ENCODE data around the gene FOXO6.

Gene FOXO6

GRCh38 chr1:41366455-41367287 is 5.4 kb downstream of the FOXO6 start:
- DNase-seq (ENCODE audit: low read depth in 2 of 2) = no peak

DNA sequence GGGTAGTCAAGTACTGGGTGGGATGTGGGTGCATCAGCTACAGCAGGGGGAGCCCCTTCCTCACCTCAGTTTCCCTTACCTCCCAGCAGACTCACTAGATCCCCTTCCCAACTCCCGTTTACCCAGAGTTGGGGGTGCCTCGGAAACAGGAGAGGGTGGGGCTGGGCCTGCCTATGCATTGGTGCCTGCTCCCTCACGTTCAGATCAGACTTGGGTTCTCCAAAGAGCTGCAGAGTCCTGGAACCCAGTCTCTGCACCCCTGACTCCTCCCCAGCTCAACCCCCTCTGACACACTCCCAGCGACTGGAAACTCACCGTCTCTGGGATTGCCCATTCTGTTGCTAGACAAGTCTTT is 6.0 kb downstream of the FOXO6 start:
- DNase-seq (ENCODE audit: low read depth in 2 of 2) = no peak

DNA sequence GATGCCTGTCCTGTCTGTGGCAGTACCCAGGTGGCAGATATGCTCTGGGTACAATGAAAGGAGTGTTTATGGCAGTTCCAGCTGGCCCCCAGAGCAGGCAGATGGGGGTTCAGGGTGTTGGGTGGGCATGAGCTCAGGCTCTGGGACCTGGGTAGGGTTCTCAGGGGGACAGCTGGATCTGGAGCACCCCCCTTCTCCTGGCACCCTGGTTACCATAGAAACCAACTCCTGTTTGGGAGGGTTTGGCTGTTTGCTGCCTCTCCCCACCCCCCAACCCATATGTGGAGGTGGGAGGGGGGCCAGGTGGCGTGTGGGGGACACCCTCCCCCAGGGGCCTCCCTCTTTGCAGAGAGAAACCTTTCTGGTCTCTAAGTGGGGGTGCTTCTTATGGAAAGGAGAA is 7.1 kb downstream of the FOXO6 start:
- DNase-seq (ENCODE audit: low read depth in 2 of 2) = no peak

- DNase-seq (ENCODE audit: low read depth in 2 of 2) = no peak
Observed at GRCh38 chr1:41368801-41369200, 7.6 kb downstream of the FOXO6 start.

DNA sequence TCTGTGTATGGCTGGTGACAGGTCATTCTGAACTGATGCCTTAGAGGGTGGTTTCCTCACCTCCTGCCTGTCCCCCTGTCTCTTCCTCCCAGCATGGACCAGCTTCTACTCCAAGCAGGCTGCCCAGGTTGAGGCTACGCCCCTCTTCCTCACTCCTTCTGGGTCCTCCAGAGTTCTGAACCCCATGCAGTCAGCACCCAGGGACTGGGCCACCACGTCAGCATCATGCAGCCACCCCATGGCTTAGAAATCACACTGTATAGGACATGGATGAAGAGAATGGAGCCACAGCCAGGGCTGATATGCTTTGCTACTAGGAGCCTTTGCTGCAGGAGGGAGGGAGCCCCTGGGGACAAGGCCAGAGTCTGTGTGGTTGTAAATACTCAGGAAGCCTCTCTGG is 8.3 kb downstream of the FOXO6 start:
- no peak for DNase-seq (ENCODE audit: low read depth in 2 of 2)

- no peak for DNase-seq (ENCODE audit: low read depth in 2 of 2)
Observed at GRCh38 chr1:41370225-41370624, 9.0 kb downstream of the FOXO6 start.

DNA sequence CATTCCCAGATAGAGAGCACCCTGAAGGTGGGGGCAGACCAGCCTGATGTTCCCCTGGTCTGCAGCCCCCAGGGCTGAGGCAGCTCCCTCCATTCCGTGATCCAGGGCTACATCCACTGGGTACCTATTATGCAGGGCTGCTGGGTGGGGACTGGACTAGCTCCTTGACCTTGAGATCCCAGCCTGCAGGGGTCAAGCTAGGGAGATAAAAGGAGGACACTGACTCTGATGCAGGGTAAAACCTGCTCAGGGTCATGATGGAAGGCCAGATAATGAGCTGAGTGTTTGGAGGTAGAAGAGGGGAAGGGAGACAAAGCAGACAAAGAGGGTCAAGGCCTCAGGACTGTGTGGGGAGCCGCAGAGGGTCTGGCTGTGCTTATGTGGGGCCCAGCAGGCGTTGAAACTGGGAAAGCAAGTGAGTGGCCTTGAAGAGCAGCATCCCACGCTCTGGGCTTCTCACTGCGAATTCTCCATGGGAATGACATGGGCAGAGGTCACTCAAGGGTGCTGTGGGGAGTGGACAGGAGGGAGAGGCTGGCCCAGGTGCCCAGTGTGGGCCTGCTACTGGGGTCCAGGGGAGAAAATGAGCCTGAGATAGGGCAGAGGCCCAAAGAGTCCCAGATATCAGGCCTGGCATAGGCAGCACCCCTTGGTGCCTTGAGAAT is 9.7 kb downstream of the FOXO6 start:
- no peak for DNase-seq (ENCODE audit: low read depth in 2 of 2)

DNA sequence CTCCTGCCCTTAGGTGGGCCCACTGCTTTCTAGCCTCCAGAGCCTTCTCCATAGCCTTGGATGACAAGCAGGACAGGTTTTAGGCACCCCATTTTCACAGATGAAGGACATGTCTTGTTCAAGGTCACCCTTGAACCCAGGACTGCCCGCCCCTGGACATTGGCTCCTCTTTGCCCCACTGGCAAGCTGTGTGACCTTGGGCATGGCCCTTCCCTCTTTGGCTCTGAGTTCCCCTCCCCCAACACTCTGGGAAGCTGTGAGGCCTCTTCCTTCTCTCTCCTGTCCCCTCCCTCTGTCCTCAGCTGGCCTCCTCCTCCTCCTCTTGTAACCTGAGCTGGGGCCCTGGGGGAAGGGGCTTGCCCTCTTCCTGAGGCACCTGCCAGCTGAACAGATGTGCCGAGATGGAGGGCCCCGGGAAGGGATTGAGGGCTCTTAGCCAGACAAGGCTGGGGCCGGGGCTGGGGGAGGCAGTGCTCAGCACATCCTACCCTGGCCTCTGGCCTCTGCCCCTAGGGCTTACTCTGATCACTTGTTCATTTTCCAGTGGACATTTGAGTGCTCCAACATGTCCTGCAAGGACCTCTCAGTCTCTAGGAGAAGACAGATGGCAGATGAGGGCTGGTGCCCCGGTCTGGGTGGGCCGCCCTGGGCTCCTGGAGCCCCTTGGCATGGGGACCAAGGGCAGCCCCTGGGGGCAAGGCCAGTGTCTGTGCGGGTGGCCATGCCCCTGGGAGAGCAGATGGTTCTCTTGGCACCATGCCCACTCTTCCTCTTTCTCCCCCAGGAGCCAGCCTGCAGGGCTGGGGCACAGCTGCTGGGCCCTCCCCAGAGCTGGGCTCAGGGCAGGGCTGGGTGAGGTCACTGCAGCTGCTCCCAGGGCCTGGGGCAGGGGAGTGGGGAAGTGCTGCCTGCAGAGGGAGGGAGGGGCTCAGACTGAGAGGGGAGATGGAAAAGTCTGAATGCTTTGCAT is 10.7 kb downstream of the FOXO6 start:
- no peak for DNase-seq (ENCODE audit: low read depth in 2 of 2)

- no peak for DNase-seq (ENCODE audit: low read depth in 2 of 2)
Observed at GRCh38 chr1:41372600-41372993, 11.4 kb downstream of the FOXO6 start.

GRCh38 chr1:41373373-41373772 is 12.1 kb downstream of the FOXO6 start:
- DNase-seq (ENCODE audit: low read depth in 2 of 2) = no peak

DNA sequence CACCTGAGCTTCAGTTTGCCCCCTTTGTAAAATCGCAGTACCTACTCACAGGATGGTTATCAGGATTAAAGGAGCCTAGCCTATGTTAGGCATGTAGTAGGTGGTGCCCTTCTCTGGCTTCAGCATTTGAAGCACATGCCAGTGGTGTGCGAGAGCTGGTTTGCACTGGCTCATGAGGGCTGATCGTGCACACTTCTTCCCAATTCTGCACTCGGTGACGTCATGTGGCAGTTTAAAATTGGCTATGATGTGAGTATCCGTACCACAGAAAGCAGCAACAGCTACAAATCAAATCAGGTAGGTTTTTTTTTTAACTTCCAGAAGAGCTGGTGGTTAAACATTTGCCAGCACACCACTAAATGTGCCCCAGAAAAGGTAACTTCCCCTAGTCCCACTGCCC is 13.5 kb downstream of the FOXO6 start:
- DNase-seq (ENCODE audit: low read depth in 2 of 2) = no peak

DNA sequence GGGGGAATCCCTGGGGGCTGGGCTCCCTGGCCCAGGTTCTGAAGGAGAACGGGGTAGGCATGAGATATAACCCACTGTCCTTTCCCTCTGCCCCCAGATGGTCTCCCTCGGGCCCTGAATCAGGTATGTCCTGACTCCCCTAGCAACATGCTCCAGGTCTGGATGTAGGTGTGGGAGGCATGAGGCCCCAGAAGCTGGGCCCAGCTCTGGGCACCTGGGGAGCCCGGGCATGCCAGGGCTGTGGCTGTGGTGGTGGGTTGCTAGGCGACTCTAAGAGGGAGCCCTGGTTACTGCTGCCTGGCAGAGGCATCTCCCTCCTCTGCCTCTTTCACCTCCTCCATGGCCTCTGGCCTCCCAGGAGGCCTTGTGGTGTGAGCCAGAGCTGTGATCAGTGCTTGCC is 16.2 kb downstream of the FOXO6 start:
- DNase-seq (ENCODE audit: low read depth in 2 of 2) = no peak

DNA sequence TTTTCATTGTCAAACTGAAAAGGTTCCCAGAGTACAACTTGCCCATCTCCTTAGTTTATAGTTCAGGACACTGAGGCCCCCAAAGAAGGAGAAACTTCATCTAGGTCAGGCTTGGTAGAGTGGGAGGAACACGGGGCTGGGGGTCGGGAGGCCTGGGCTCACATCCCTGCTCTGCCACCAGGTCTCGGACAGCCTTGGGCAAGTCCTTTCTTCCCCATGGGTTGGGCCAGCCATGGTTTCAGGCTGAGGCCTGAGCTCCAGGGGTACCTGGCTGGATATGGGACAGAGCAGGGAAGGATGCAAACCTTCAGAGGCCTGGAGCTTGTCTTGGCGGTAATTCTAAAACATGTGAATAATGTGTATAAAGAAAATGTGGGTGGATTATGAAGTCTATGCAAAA is 17.0 kb downstream of the FOXO6 start:
- DNase-seq (ENCODE audit: low read depth in 2 of 2) = no peak

DNA sequence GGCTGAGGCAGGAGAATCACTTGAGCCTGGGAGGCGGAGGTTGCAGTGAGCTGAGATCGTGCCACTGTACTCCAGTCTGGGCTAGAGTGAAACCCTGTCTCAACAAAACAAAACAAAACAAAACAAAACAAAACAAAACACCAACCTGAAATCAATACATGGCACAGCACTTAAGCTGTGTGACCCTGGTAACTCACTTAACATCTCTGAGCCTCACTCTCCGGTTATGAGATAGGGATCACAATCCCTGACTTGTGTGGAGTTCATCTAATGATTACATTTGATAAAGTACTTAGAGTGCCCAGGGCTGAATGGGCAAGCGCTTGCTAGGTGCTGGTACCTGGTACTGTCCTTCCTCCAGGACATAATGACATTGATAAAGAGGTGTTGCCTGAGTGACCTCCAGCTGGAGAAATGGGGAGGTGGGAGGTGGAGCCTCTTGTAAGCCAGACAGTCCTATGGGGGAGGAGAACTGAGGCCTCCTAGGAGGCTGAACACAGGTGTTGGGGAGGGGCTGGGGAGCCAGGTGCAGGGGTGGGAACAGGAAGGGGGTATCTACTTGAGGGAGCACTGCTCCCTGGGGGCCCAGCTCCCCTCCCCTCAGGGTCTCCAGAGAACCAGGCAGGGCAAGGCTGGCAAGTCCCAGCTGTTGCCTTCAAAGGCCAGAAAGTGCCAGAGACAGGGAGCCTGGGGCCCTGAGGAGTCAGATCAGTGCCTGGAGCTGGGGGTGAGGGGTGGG is 17.9 kb downstream of the FOXO6 start:
- DNase-seq (ENCODE audit: low read depth in 2 of 2) = no peak

DNA sequence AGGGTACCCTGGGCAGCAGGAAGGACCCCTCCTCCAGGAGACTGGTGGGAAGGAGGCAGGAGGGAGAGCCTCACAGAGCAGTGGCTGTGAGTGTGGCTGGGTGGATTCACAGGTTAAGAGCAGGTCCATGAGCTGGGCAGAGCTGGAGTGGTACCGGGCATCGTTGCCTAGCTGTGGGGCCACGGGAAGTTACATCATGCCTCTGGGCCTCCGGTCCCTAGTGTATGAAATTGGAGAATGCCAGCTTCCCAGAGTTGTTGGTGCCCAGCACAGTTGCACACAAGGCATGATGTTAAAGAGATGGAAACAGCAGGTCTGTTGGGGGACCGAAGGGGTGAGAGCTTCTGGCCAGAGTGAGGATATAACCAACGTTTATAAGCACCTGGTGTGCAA is 18.5 kb downstream of the FOXO6 start:
- DNase-seq (ENCODE audit: low read depth in 2 of 2) = no peak

- no peak for DNase-seq (ENCODE audit: low read depth in 2 of 2)
Observed at GRCh38 chr1:41380195-41380594, 19.0 kb downstream of the FOXO6 start.

- no peak for DNase-seq (ENCODE audit: low read depth in 2 of 2)
Observed at GRCh38 chr1:41380979-41381691, 19.9 kb downstream of the FOXO6 start.

GRCh38 chr1:41381692-41382479 is 20.7 kb downstream of the FOXO6 start:
- DNase-seq (ENCODE audit: low read depth in 2 of 2) = no peak

GRCh38 chr1:41382480-41383090 is 21.4 kb downstream of the FOXO6 start:
- no peak for DNase-seq (ENCODE audit: low read depth in 2 of 2)
